Measurements from ENCODE around the gene SLC9A9.

DNA sequence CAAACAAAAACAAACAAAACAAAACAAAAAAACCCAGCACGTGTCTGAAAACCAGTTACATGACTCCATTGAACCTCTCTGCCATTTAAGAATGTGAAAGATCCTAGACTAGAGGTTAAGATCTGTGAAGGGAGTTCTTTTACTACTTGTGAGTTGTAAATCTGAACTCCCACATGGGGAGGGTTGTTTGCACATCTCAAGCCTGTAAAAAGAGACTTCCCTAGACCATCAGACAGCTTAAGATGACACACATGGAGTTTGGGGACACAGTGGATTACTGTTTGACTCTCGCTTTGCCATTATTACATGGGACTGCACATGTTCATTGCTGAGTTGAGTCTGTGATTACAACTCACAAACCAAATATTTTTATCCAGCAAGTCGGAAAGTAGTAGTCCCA lies 171.5 kb downstream of the SLC9A9 start:
- no peak for TF ChIP-seq CTCF (IDR thresholded peaks at IDR 0.05)
- TF ChIP-seq POLR2A (IDR thresholded peaks at IDR 0.05) = no peak

Data from breast epithelium (tissue), 3 donors.